GM23338 (cell line): ENCODE results near the gene RUNX3. TPM values are rescaled to one million over a fixed set of nuclear protein-coding genes. Genes with fewer than 3 reads are reported as not detected.

Experiments
- ATAC-seq: fragments of 200-7000 bp; cut with Tn5 transposase; 3 replicates; pipeline ENCODE4 v1.9.1; 2020
- DNase-seq: peaks from one replicate; pipeline ENCODE4 v3.0.0-alpha.2; 2015; ENCODE audit warnings: low spot score
- H2AFZ ChIP-seq: fragments of 200-600 bp; sonication (generic); 2 replicates; pipeline ENCODE4 v1.8.0; 2016; ENCODE audit warnings: antibody characterized with exemption, mild to moderate bottlenecking, moderate library complexity
- H3F3A ChIP-seq: fragments of 200-600 bp; sonication (generic); replicated peaks from 2 replicates; pipeline ENCODE4 v1.8.0; 2017; ENCODE audit warnings: antibody characterized with exemption, mixed run types, low read depth
- H3K27ac ChIP-seq: fragments of 200-600 bp; sonication (generic); 2 replicates; pipeline ENCODE4 v1.6.1; 2016; ENCODE audit warnings: low read depth
- H3K27me3 ChIP-seq: fragments of 200-600 bp; sonication (generic); 2 replicates; pipeline ENCODE4 v1.8.0; 2016; ENCODE audit warnings: mild to moderate bottlenecking, mixed run types, moderate library complexity; ENCODE audit not compliant: insufficient read depth
- H3K36me3 ChIP-seq: fragments of 200-600 bp; sonication (generic); 2 replicates; pipeline ENCODE4 v1.8.0; 2016; ENCODE audit warnings: mild to moderate bottlenecking; ENCODE audit not compliant: insufficient read depth
- H3K4me1 ChIP-seq: fragments of 200-600 bp; sonication (generic); 2 replicates; pipeline ENCODE4 v1.8.0; 2016; ENCODE audit warnings: mild to moderate bottlenecking, moderate library complexity; ENCODE audit not compliant: insufficient read depth
- H3K4me2 ChIP-seq: fragments of 200-600 bp; sonication (generic); 2 replicates; pipeline ENCODE4 v1.7.1; 2017; ENCODE audit warnings: mixed run types
- H3K4me3 ChIP-seq: fragments of 200-600 bp; sonication (generic); 2 replicates; pipeline ENCODE4 v1.6.1; 2016; ENCODE audit warnings: mixed run types
- H3K79me2 ChIP-seq: fragments of 200-600 bp; sonication (generic); replicated peaks from 2 replicates; pipeline ENCODE4 v1.8.0; 2017; ENCODE audit warnings: mild to moderate bottlenecking; ENCODE audit not compliant: insufficient read depth
- H3K9me2 ChIP-seq: fragments of 200-600 bp; sonication (generic); 2 replicates; pipeline ENCODE4 v1.8.0; 2017; ENCODE audit not compliant: insufficient read depth
- H4K20me1 ChIP-seq: fragments of 200-600 bp; sonication (generic); replicated peaks from 2 replicates; pipeline ENCODE4 v1.8.0; 2017; ENCODE audit warnings: mild to moderate bottlenecking; ENCODE audit not compliant: insufficient read depth
- H3K27ac Mint-ChIP-seq: 2 replicates; pipeline ENCODE4 v1.8.0; 2020; ENCODE audit warnings: inconsistent platforms, mild to moderate bottlenecking, moderate library complexity, mixed read lengths
- H3K27me3 Mint-ChIP-seq: 3 replicates; pipeline ENCODE4 v1.8.0; 2022; ENCODE audit warnings: low read depth, mild to moderate bottlenecking, moderate library complexity, mixed read lengths, inconsistent platforms; ENCODE audit not compliant: insufficient read depth, poor library complexity
- H3K36me3 Mint-ChIP-seq: 3 replicates; pipeline ENCODE4 v1.8.0; 2021; ENCODE audit warnings: low read depth, mild to moderate bottlenecking, inconsistent platforms, moderate library complexity, mixed read lengths
- H3K4me1 Mint-ChIP-seq: 3 replicates; pipeline ENCODE4 v1.8.0; 2020; ENCODE audit warnings: mild to moderate bottlenecking, inconsistent platforms, mixed read lengths
- H3K4me3 Mint-ChIP-seq: 3 replicates; pipeline ENCODE4 v1.8.0; 2021; ENCODE audit warnings: moderate library complexity, mild to moderate bottlenecking, inconsistent platforms, mixed read lengths
- H3K9me3 Mint-ChIP-seq: 3 replicates; pipeline ENCODE4 v1.8.0; 2020; ENCODE audit warnings: moderate library complexity, mild to moderate bottlenecking, inconsistent platforms, mixed read lengths
- CTCF ChIP-seq, 2 experiments: fragments of 200-600 bp in 1 of 2; sonication (generic) in 1 of 2; conservative IDR thresholded peaks; 2 replicates each; pipeline versions ENCODE4 v1.5.1 to v1.6.1; 2016 to 2017; ENCODE audit warnings: antibody characterized with exemption in 2 of 2, low read depth in 2 of 2, mild to moderate bottlenecking in 2 of 2, moderate library complexity in 1 of 2
- EZH2 ChIP-seq: fragments of 200-600 bp; sonication (generic); IDR thresholded peaks from one replicate; pipeline ENCODE4 v1.8.0; 2017; ENCODE audit warnings: antibody characterized with exemption, mild to moderate bottlenecking, low read depth; ENCODE audit not compliant: unreplicated experiment
- EZH2phosphoT487 ChIP-seq: fragments of 200-600 bp; sonication (generic); IDR thresholded peaks from one replicate; pipeline ENCODE4 v1.8.1; 2018; ENCODE audit warnings: antibody characterized with exemption; ENCODE audit not compliant: unreplicated experiment
- JUNB ChIP-seq: IDR thresholded peaks from one replicate; pipeline ENCODE4 v1.6.1; 2016; ENCODE audit warnings: antibody characterized with exemption; ENCODE audit not compliant: unreplicated experiment
- REST ChIP-seq: IDR thresholded peaks from one replicate; pipeline ENCODE4 v1.6.1; 2018; ENCODE audit warnings: antibody characterized with exemption; ENCODE audit not compliant: unreplicated experiment
- ZNF331 ChIP-seq: fragments of 250-450 bp; sonication (Bioruptor Pico); IDR thresholded peaks from 2 replicates; pipeline ENCODE4 v1.5.0; 2020; ENCODE audit warnings: low read depth, mild to moderate bottlenecking, moderate library complexity
- ZNF462 ChIP-seq: fragments of 250-450 bp; sonication (Bioruptor Pico); IDR thresholded peaks from 2 replicates; pipeline ENCODE4 v1.5.0; 2020; ENCODE audit warnings: mild to moderate bottlenecking, moderate library complexity
- polyA plus RNA-seq: library from polyadenylated mRNA; unstranded; fragments of >200 nt; fragmentation: Nextera tagmentation; extraction: Ambion mirVana; gene quantifications from 2 replicates; pipeline ENCODE4 v1.2.1, GENCODE V29; 2016
- total RNA-seq: library from RNA; depleted of rRNA; stranded (reverse); fragments of >200 nt; shearing (Covaris generic); gene quantifications from 2 replicates; pipeline ENCODE4 v1.2.3, GENCODE V29; 2014

RUNX3 gene
- total and polyA plus RNA-seq, 2 experiments from 2014 or later = 0.23 to 0.73 TPM

GRCh38 chr1:24878775-24879742 lies 51.0 kb downstream of the RUNX3 start (continued):
- TF ChIP-seq REST = no peak
- TF ChIP-seq EZH2 = no peak

GRCh38 chr1:24878045-24878444 lies 52.0 kb downstream of the RUNX3 start:
- no peaks in the 10 kb centered on the region for H3F3A ChIP-seq
- ATAC-seq (no peak), DNase-seq (no peak)
- H2AFZ ChIP-seq = no peak overlapping the region
- H3K9me2 ChIP-seq = no peaks in the 10 kb centered on the region
- no peak overlapping the region for H3K27ac ChIP-seq
- no peaks in the 10 kb centered on the region for H3K27me3 ChIP-seq
- Mint-ChIP-seq H3K9me3 (no peaks in the 10 kb centered on the region), H3K36me3 (no peaks in the 10 kb centered on the region), H3K27ac (no peak overlapping the region), H3K4me1 (peaks cover 3% of the 10 kb centered on the region), H3K4me3 (no peak overlapping the region), H3K27me3 (peaks cover 1% of the 10 kb centered on the region)
- no peaks in the 10 kb centered on the region for H4K20me1 ChIP-seq
- no peaks in the 10 kb centered on the region for H3K79me2 ChIP-seq
- no peak overlapping the region for H3K4me3 ChIP-seq
- no peaks in the 10 kb centered on the region for H3K4me1 ChIP-seq
- H3K36me3 ChIP-seq = no peaks in the 10 kb centered on the region
- no peak overlapping the region for H3K4me2 ChIP-seq
- TF ChIP-seq REST (no peak), JUNB (no peak), CTCF (conservative IDR thresholded peaks at IDR 0.05; ENCODE audit: low read depth in 2 of 2) (no peak), ZNF331 (no peak), EZH2 (no peak), EZH2phosphoT487 (no peak), ZNF462 (CRISPR knock-in tag) (no peak)
